Stimulated activated CD8-positive, alpha-beta memory T cell treated with anti-CD3 and anti-CD28 coated beads, Interleukin-15, amount 100 ng/mL, for 24 hours (primary cell): ENCODE measurements around the gene MAST4.

Source experiments
- DNase-seq: peaks from one replicate; pipeline ENCODE4 v3.0.0-alpha.2; 2020; ENCODE audit warnings: low read depth

Gene MAST4

DNA sequence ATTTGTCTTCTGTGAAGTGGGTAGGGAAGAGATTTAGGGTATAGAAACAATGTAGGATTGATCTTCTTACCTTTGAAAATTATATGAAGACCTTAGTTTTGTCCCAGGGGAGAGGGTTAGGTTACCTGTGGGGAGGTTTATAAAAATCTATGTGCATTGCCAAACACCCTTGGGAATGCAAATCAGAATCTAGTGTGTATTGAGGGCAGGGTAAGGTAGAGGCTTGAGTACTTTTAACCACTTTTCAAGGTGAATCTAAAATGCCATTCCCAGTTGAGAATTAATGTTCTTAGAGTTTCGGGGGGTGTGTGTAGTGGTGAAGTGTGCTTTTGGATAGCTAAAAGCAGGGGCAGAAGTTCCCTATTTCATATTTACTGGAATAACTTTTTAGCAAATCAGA is 312.0 kb downstream of the MAST4 start:
- DNase-seq = no peak

DNA sequence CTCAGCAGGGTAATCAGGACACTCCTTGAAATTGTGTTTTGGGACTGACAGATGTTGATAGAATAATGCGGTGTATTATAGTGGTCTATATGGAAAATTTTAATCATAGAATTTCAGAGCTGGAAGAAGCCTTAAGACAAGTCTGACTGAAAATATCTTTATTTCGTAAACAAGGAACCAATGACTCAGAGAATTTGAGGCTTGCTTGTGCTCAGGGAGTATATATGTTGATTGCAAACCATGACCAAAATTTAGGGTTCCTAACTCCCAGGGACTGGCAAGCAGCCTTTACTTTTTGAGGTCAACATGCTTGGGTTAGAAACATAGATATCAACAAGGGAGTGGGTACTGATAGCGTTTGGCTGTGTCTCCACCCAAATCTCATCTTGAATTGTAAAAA is 313.2 kb downstream of the MAST4 start:
- no peak for DNase-seq

GRCh38 chr5:66912787-66913186 is 316.6 kb downstream of the MAST4 start:
- DNase-seq = no peak

GRCh38 chr5:66915531-66915930 is 319.3 kb downstream of the MAST4 start:
- no peak for DNase-seq

DNA sequence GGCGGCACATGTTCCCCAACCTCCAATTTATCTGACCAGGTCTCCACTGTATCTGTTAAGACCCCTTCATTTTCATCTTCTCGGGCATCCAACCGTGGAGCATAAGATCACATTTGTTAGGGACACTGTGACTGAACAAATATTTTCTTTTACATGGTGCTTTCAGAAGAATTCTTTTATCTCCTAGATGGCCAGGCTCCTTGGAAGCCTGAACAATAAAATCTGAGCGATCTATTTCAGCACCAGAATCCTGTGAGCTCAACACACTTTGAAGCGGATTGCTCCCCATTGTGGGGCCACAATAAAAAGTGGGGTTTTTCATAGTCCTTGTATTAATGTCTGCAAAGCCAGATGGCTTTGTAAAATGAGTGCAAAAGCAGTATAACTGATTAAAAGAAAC is 326.7 kb downstream of the MAST4 start:
- no peak for DNase-seq

DNA sequence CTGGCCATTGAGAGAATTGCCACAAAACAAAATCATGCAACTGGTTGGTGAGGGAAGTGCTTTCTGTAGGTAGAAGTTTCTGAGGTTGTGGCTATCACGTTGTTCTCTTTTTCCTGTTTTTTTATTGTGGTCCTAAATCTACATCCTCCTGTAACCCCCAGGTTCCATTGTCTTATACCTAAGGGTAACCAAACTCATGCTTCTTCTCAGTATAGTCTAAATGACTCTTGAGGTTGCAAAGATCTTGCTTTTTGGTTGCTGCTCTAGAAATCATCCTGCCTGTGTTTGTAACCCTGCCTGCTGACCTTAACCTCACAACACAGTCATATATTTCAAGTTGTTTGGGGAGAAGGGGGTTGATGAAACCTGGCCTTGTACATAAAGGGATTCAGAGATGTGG is 327.3 kb downstream of the MAST4 start:
- no peak for DNase-seq

- no peak for DNase-seq
These were observed 327.7 kb downstream of the MAST4 start for GRCh38 chr5:66923922-66924321.

- DNase-seq = no peak
These were observed 330.9 kb downstream of the MAST4 start for GRCh38 chr5:66927140-66927539.

DNA sequence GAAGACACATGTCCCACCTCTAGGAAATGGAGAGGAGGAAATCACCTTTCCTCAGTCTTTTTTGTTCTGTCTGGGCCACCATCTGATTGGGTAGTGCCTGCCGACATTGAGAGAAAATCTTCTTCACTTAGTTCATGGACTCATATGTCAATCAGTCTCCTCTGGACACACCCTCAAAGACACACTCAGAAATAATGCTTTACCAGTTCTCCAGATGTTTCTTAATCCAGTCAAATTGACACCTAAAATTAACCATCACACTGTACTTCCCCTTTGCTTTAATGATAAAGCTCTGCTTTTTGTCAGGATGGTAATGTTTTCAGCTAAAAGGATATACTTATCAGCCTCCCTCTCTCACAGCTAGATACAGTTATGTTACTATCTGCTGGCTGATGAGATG is 333.1 kb downstream of the MAST4 start:
- DNase-seq = no peak

DNA sequence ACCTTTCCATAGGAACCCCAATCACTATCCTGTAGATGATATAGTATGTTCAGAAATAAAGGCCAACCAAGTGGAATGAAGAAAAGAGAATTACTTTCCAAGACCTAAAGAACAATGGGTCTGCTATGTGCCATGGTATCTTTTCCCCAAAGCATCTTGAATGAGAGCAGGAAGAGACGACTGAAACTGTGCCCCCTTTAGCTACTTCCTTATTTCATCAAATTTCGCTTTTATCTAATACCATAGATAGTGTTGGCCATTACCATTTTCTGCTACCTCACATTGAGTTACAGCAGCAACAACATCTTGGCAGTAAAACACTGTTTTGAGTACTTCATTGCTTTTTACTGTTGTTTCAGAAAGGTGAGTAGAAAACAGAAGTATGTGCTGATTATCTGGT is 333.8 kb downstream of the MAST4 start:
- no peak for DNase-seq

- DNase-seq = no peak
These were observed 335.5 kb downstream of the MAST4 start for GRCh38 chr5:66931651-66932050.

- DNase-seq = no peak
These were observed 336.3 kb downstream of the MAST4 start for GRCh38 chr5:66932457-66932856.

- DNase-seq = no peak
These were observed 336.9 kb downstream of the MAST4 start for GRCh38 chr5:66933066-66933465.

- DNase-seq = no peak
These were observed 342.9 kb downstream of the MAST4 start for GRCh38 chr5:66939094-66939493.

DNA sequence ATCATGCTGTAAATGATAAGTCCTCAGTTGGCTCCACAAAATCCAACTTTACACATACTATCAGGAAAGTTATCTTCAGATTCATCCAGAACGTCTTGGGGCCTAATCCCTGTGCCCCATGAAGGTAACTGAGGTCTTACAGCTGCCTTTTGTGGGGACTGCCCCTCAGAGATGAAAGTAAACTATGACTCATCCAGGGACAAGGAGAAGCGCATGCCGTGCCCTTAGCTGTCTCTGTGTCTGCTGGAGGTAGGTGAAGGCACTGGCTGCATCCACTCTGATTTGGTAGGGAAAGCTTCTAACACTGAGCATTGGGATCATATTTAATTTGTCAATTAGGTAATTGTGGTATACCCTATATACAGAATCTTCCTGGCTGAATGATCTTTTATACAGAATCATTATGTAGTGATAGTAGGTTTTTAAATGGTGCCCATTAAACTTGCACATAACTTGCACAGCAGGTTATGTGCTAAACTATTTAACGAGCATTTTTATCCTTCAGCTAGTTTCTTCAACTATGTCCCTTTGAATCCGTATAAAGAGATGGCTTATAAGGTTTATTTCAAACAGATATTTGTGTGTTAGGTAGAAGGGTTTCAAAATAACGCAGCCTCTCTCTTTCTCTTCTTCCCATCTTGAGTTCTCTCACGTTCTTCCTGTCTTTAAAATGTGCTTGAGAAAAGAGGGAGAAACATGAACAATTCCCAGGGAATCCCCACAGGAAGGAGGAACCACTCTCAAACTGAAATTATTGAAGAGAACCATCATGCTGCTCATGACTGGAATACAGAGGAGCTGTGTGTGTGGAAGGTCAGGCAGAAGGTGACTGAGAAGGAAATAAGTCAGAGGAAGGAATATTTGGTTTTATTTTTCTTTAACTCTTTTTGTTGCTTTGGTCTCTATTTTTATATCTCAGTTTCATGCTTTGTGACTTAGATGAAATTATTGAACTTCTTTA is 349.5 kb downstream of the MAST4 start:
- DNase-seq = no peak

DNA sequence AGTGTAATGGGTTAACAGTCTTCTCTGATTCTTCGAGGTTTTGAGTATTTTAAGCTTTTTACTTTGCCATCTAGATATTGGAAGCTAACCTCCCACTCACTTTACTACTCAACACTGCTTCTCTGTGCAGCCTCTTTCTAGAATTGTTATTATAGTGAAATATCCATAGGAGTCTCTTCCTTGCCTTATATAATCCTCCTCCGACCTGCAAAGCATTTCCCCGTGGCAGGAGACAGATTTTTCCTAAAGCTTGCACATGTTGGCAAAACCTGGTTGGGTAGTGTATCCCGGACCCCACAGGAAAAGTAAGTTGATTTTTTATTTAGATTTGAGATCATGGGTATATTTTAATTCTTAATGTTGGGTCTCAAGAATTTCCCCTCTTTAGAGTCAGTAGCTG is 351.3 kb downstream of the MAST4 start:
- no peak for DNase-seq

- no peak for DNase-seq
These were observed 352.9 kb downstream of the MAST4 start for GRCh38 chr5:66949066-66949465.

- DNase-seq = no peak
These were observed 356.0 kb downstream of the MAST4 start for GRCh38 chr5:66952153-66952552.

DNA sequence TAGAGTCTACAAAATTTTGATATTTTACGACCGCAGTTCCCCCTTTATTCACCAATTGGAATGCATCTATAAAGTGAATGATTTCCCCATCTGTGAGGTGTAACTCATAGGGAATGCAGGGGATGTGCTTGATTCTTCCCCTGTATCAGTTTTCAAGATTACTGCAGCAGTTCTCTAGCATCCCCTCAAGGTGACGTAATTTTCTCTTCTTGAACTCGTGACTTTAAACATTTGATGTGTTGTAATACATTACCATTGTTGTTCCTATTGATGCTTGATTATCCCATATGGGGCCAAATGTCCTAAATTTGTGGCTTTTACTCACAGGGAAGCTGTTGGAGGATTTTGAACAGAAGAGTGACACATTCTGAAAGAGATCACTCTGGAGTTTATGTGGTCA is 360.2 kb downstream of the MAST4 start:
- DNase-seq = no peak

DNA sequence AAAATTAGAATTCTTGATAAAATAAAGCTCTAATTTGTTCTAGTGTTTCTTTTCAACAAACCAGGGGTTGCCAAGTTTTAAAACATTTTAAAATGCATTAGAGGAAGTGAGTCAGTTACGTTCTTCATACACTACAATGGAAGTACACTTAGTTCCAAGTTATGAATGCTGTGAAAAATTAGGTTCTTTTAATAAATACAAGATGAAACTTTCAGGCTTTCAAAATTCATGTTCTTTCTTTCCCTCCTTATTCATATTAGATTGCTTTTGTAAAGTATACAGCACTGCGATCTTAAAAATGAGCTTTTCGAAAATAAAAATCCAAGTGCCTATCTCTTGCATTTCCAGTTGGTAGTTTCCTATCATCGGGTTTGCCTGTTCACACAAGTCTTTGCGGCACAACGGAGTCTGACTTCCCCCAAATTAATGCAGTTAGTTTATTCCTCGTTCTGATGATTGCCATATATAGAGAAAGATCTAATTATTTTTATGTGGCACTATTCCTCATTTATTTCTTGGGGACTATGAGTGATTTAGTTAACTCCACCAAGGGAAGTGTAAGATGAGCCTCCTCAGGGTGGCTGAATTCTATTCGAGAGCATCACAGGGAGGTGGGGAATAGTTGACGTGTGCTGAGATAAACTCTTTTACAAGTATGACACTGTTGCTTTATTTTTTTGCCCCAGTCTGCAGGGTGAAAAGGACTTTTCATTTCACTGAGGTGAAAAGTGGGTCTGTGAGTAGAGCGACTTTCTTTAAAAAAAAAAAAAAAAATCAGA is 362.2 kb downstream of the MAST4 start:
- DNase-seq = no peak

- no peak for DNase-seq
These were observed 362.9 kb downstream of the MAST4 start for GRCh38 chr5:66958980-66959641.

DNA sequence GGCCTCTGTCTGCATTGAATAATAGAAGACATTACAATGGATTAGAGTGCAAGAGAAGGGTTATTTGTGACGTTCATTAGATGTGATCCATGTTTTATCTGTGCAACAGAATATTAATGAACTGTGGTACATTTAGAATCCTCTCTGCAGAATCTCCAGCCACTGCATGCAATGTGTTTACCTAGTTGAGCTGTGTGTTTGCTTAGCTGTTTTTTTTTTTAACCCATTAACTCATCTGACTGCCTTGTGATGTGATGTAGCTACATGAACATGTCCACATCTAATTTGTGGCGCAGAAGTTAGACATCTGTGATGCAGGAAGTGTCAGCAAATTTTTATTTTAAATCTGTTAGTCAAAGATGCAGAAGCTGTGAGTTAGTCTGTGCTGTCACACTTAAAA is 363.5 kb downstream of the MAST4 start:
- no peak for DNase-seq
